Prostate gland (tissue), 2 donors: ENCODE results near the gene NEBL. TPM values are rescaled to one million over a fixed set of nuclear protein-coding genes. Genes with fewer than 3 reads are reported as not detected.

Experiments
- DNase-seq: peaks from one replicate; pipeline ENCODE4 v3.0.0-alpha.2; 2019; ENCODE audit warnings: low spot score
- H3K27ac ChIP-seq, 2 donors: fragments of 200-600 bp; sonication (generic); 2 replicates each; pipeline ENCODE4 v1.5.1; 2017 to 2019
- H3K27me3 ChIP-seq: fragments of 200-600 bp; sonication (generic); replicated peaks from 2 replicates; pipeline ENCODE4 v1.5.1; 2019; ENCODE audit not compliant: insufficient read depth
- H3K36me3 ChIP-seq, 2 donors: fragments of 200-600 bp; sonication (generic); 1 replicate in 1 of 2; 2 replicates in 1 of 2; pipeline versions ENCODE4 v1.5.1 to v1.8.1; 2017 to 2019
- H3K4me1 ChIP-seq: fragments of 200-600 bp; sonication (generic); replicated peaks from 2 replicates; pipeline ENCODE4 v1.5.1; 2019
- H3K4me3 ChIP-seq, 2 donors: fragments of 200-600 bp; sonication (generic); 2 replicates each; pipeline ENCODE4 v1.5.1; 2017 to 2019
- H3K9me3 ChIP-seq: fragments of 200-600 bp; sonication (generic); 2 replicates; pipeline ENCODE4 v1.5.1; 2017
- CTCF ChIP-seq, 4 experiments: fragments of 200-600 bp in 2 of 4; fragments of 450-650 bp in 2 of 4; sonication (generic) in 2 of 4; IDR thresholded peaks; 1 replicate in 3 of 4; 2 replicates in 1 of 4; pipeline ENCODE4 v1.5.1; 2016 to 2019; ENCODE audit warnings: antibody characterized with exemption in 4 of 4, mild to moderate bottlenecking in 2 of 4, moderate library complexity in 2 of 4
- POLR2A ChIP-seq: fragments of 450-650 bp; IDR thresholded peaks from one replicate; pipeline ENCODE4 v1.6.1; 2016; ENCODE audit warnings: antibody characterized with exemption, mild to moderate bottlenecking
- POLR2AphosphoS5 ChIP-seq: sonication (generic); formaldehyde crosslinking; IDR thresholded peaks from one replicate; pipeline ENCODE4 v1.6.1; 2017; ENCODE audit warnings: antibody characterized with exemption
- WGBS: methylation state at CpG from one replicate; pipeline ENCODE4 v1.1.5; 2018; 5-methylcytosine and 5-hydroxymethylcytosine counted together
- intact Hi-C: fragments of 100-400 bp; cut with DNase I; formaldehyde crosslinking; loops from one replicate; pipeline ENCODE4 v1.14.2; 2022
- total RNA-seq, 2 donors: library from RNA; depleted of rRNA; stranded (reverse); fragments of >200 nt; gene quantifications; one replicate each; pipeline ENCODE4 v1.1.0, GENCODE V29; 2016

Gene NEBL
- total RNA-seq, 2 donors from 2014 or later, result 22.5 to 29.0 TPM

GRCh38 chr10:20776384-20777118, 120.6 kb downstream of the NEBL start:
- no peaks in the 10 kb centered on the region for H3K27me3 ChIP-seq
- H3K4me3 ChIP-seq, result no peak overlapping the region
- no peak for DNase-seq
- WGBS, result 60% methylated on average over 5 of the region's 5 CpGs
- TF ChIP-seq POLR2AphosphoS5 (no peak), POLR2A (no peak), CTCF (IDR thresholded peaks at IDR 0.05) (no peak)
- H3K27ac ChIP-seq, result no peak overlapping the region
- H3K4me1 ChIP-seq, result no peaks in the 10 kb centered on the region
- H3K9me3 ChIP-seq, result no peaks in the 10 kb centered on the region
- intact Hi-C loops, result no loop called here
- H3K36me3 ChIP-seq, result no peaks in the 10 kb centered on the region

- no peaks in the 10 kb centered on the region for H3K36me3 ChIP-seq
- no peak overlapping the region for H3K4me3 ChIP-seq
- no peaks in the 10 kb centered on the region for H3K9me3 ChIP-seq
- TF ChIP-seq POLR2AphosphoS5 (no peak), CTCF (IDR thresholded peaks at IDR 0.05) (no peak), POLR2A (no peak)
- WGBS, result 93% methylated on average over 2 of the region's 2 CpGs
- H3K27ac ChIP-seq, result no peak overlapping the region
- H3K4me1 ChIP-seq, result no peaks in the 10 kb centered on the region
- no peak for DNase-seq
- intact Hi-C loops, result no loop called here
- H3K27me3 ChIP-seq, result no peaks in the 10 kb centered on the region
Observed at GRCh38 chr10:20771051-20771450, 126.1 kb downstream of the NEBL start.

- 22% methylated on average over 3 of the region's 3 CpGs for WGBS
- no peak for DNase-seq
- Histone ChIP-seq H3K36me3 (no peaks in the 10 kb centered on the region), H3K27me3 (no peaks in the 10 kb centered on the region), H3K4me1 (no peaks in the 10 kb centered on the region), H3K4me3 (no peak overlapping the region), H3K9me3 (no peaks in the 10 kb centered on the region), H3K27ac (no peak overlapping the region)
- intact Hi-C loops, result loop anchor here (5.0 kb wide), 2 partner anchors 952 to 1357 kb away; partner anchors contain the start of gene PLXDC2
- no peak for TF ChIP-seq POLR2A
- no peak for TF ChIP-seq POLR2AphosphoS5
Observed at GRCh38 chr10:20769481-20769880, 127.6 kb downstream of the NEBL start.

- Histone ChIP-seq H3K4me1 (no peaks in the 10 kb centered on the region), H3K27ac (no peak overlapping the region), H3K27me3 (no peaks in the 10 kb centered on the region), H3K36me3 (no peaks in the 10 kb centered on the region), H3K4me3 (no peak overlapping the region), H3K9me3 (no peaks in the 10 kb centered on the region)
- 31% methylated on average over 3 of the region's 3 CpGs for WGBS
- intact Hi-C loops, result loop anchor here (5.0 kb wide), 2 partner anchors 952 to 1357 kb away; partner anchors contain the start of gene PLXDC2
- TF ChIP-seq CTCF (IDR thresholded peaks at IDR 0.05) (peak in 3 of 4 experiments; percentile 11 to 45 (median 44)), POLR2A (no peak)
- DNase-seq, result no peak
Observed at GRCh38 chr10:20768843-20769242, 128.3 kb downstream of the NEBL start.

GRCh38 chr10:20767028-20767427, 130.1 kb downstream of the NEBL start:
- H3K9me3 ChIP-seq, result no peaks in the 10 kb centered on the region
- no peak for DNase-seq
- TF ChIP-seq POLR2AphosphoS5, result no peak
- TF ChIP-seq CTCF (IDR thresholded peaks at IDR 0.05), result no peak
- no peak for TF ChIP-seq POLR2A

More at GRCh38 chr10:20767028-20767427, 130.1 kb downstream of the NEBL start:
- Histone ChIP-seq H3K27ac (no peak overlapping the region), H3K4me1 (no peaks in the 10 kb centered on the region), H3K36me3 (no peaks in the 10 kb centered on the region), H3K27me3 (no peaks in the 10 kb centered on the region), H3K4me3 (no peak overlapping the region)
- 11% methylated on average over 2 of the region's 2 CpGs for WGBS
- intact Hi-C loops, result loop anchor here (5.0 kb wide), 2 partner anchors 950 to 1355 kb away; partner anchors contain the start of gene PLXDC2
